Measurements from ENCODE around the gene STAM2. TPM values are rescaled to one million over a fixed set of nuclear protein-coding genes. Genes with fewer than 3 reads are reported as not detected.
A peak's percentile ranks its signal among the peaks of the same experiment; 100 is the strongest.

The STAM2 gene
- total and polyA plus RNA-seq, 2 of the 13 experiments (the other 11 are each of a cell fraction or from before 2014, with no cell fraction given) = 14.7 to 24.1 TPM

DNA sequence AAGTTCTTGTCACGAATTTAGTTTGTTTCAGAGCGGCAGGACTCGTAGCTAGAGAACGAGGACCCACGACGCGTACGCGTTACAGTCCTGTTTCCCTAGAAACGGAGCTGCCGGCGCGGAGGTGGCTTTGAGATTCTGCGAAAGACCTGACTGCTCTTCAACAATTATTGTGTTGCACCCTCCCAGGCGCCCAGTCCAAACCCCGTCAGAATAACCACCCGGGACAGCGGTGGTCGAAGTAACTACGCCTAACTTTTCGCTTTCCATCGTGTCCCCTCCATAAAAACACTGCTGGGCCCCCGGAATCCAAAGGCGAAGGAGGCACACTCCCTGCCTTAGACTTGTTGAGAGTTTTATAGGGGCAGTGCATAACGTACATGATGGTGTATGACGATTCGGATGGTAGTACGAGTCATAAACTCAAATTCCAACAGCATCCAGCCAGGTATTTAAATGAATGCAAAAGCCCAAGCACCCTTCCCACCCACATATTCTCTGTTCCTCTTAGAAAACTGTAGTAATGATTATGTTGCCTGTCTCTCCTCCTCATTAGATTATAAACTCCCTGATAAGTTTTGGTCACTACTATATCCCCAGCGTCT is 651 bp upstream of the STAM2 start (continued):
- TF ChIP-seq, protein P1, sequence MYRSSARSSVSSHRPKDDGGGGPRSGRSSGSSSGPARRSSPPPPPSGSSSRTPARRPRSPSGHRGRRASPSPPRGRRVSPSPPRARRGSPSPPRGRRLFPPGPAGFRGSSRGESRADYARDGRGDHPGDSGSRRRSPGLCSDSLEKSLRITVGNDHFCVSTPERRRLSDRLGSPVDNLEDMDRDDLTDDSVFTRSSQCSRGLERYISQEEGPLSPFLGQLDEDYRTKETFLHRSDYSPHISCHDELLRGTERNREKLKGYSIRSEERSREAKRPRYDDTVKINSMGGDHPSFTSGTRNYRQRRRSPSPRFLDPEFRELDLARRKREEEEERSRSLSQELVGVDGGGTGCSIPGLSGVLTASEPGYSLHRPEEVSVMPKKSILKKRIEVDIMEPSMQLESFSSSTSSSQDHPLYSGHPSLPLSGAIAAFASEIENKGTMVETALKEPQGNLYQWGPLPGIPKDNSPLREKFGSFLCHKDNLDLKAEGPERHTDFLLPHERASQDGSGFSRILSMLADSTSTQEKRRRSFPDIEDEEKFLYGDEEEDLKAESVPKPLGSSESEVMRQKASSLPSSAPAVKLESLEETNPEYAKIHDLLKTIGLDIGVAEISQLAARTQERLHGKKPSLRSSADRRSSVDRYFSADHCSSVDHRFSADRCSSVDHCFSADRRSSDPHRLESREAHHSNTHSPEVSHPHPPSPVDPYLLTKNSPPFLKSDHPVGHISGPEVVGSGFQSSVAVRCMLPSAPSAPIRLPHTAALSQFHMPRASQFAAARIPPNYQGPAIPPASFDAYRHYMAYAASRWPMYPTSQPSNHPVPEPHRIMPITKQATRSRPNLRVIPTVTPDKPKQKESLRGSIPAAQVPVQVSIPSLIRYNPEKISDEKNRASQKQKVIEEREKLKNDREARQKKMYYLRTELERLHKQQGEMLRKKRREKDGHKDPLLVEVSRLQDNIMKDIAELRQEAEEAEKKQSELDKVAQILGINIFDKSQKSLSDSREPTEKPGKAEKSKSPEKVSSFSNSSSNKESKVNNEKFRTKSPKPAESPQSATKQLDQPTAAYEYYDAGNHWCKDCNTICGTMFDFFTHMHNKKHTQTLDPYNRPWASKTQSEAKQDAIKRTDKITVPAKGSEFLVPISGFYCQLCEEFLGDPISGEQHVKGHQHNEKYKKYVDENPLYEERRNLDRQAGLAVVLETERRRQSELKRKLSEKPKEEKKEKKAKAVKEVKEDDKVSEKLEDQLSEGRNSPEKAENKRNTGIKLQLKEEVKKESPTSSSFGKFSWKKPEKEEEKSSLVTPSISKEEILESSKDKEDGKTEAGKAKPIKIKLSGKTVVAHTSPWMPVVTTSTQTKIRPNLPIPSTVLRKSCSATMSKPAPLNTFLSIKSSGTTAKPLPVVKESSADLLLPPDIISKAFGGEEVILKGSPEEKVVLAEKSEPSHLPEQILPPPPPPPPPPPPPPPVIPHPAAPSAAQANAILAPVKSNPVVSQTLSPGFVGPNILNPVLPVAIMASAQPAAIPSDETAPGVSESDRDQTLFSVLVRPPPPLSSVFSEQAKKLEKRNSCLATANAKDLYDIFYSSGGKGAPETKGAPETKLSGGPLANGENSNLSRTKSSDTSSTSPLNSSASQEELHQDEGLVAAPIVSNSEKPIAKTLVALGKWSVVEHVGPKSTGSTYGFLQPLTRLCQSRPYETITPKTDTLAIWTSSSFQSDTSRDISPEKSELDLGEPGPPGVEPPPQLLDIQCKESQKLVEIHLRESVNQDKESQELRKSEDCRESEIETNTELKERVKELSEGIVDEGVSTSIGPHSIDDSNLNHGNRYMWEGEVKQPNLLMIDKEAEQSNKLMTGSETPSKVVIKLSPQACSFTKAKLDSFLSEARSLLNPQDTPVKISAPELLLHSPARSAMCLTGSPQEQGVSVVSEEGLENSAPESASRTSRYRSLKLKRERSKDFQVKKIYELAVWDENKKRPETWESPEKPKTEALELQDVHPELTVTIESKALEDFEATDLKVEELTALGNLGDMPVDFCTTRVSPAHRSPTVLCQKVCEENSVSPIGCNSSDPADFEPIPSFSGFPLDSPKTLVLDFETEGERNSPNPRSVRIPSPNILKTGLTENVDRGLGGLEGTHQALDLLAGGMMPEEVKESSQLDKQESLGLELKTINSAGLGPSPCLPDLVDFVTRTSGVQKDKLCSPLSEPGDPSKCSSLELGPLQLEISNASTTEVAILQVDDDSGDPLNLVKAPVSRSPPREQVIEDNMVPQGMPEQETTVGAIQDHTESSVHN (CRISPR knock-in tag; IDR thresholded peaks at IDR 0.05) = no peak
- TF ChIP-seq THAP11 (CRISPR knock-in tag; IDR thresholded peaks at IDR 0.05) (0 out of 2 replicates have a peak, but pooled peaks have one; percentile 5), SMAD9 (CRISPR knock-in tag; IDR thresholded peaks at IDR 0.05) (no peak), PHF20 (CRISPR knock-in tag; IDR thresholded peaks at IDR 0.05) (no peak), KLF15 (CRISPR knock-in tag; IDR thresholded peaks at IDR 0.05; ENCODE audit: borderline replicate concordance) (no peak), TP53 (CRISPR knock-in tag; conservative IDR thresholded peaks at IDR 0.05) (no peak), ZNF747 (CRISPR knock-in tag; IDR thresholded peaks at IDR 0.05; ENCODE audit: borderline replicate concordance) (0 out of 2 replicates have a peak, but pooled peaks have one; percentile 11), ZNF30 (CRISPR knock-in tag; IDR thresholded peaks at IDR 0.05) (peak; percentile 59; the same call in 1 of the 2 replicates), ZNF160 (CRISPR knock-in tag; IDR thresholded peaks at IDR 0.05) (0 out of 2 replicates have a peak, but pooled peaks have one; percentile 2), PLRG1 (conservative IDR thresholded peaks at IDR 0.05) (no peak), ZFYVE20 (CRISPR knock-in tag; IDR thresholded peaks at IDR 0.05; ENCODE audit: borderline replicate concordance, low read depth) (no peak), ZNF430 (CRISPR knock-in tag; IDR thresholded peaks at IDR 0.05) (no peak), ZNF816 (CRISPR knock-in tag; IDR thresholded peaks at IDR 0.05; ENCODE audit: borderline replicate concordance) (peak; percentile 5; the same call in 1 of the 2 replicates), CREB1 (IDR thresholded peaks at IDR 0.05) (peak; percentile 17; the same call in 1 of the 2 replicates), CREB1 (CRISPR knock-in tag; IDR thresholded peaks at IDR 0.05) (no peak; the same call in none of the 2 replicates)
- TF ChIP-seq, protein P2, sequence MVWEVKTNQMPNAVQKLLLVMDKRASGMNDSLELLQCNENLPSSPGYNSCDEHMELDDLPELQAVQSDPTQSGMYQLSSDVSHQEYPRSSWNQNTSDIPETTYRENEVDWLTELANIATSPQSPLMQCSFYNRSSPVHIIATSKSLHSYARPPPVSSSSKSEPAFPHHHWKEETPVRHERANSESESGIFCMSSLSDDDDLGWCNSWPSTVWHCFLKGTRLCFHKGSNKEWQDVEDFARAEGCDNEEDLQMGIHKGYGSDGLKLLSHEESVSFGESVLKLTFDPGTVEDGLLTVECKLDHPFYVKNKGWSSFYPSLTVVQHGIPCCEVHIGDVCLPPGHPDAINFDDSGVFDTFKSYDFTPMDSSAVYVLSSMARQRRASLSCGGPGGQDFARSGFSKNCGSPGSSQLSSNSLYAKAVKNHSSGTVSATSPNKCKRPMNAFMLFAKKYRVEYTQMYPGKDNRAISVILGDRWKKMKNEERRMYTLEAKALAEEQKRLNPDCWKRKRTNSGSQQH (CRISPR knock-in tag; IDR thresholded peaks at IDR 0.05; ENCODE audit: low read depth) = no peak
- TF ChIP-seq, protein P3, sequence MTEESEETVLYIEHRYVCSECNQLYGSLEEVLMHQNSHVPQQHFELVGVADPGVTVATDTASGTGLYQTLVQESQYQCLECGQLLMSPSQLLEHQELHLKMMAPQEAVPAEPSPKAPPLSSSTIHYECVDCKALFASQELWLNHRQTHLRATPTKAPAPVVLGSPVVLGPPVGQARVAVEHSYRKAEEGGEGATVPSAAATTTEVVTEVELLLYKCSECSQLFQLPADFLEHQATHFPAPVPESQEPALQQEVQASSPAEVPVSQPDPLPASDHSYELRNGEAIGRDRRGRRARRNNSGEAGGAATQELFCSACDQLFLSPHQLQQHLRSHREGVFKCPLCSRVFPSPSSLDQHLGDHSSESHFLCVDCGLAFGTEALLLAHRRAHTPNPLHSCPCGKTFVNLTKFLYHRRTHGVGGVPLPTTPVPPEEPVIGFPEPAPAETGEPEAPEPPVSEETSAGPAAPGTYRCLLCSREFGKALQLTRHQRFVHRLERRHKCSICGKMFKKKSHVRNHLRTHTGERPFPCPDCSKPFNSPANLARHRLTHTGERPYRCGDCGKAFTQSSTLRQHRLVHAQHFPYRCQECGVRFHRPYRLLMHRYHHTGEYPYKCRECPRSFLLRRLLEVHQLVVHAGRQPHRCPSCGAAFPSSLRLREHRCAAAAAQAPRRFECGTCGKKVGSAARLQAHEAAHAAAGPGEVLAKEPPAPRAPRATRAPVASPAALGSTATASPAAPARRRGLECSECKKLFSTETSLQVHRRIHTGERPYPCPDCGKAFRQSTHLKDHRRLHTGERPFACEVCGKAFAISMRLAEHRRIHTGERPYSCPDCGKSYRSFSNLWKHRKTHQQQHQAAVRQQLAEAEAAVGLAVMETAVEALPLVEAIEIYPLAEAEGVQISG (CRISPR knock-in tag; IDR thresholded peaks at IDR 0.05) = no peak; the same call in 1 of the 2 replicates
